Ovary (tissue), 3 donors: ENCODE data around the gene KRT31.

ENCODE experiments used
- EP300 ChIP-seq: sonication (generic); formaldehyde crosslinking; IDR thresholded peaks from one replicate; pipeline ENCODE4 v1.6.1; 2017; ENCODE audit warnings: antibody characterized with exemption
- TF ChIP-seq, protein P1 (sequence below), 3 donors: fragments of 450-650 bp in 2 of 3; fragments of 200-600 bp in 1 of 3; IDR thresholded peaks; one replicate each; pipeline versions ENCODE4 v1.5.1 to v1.8.0; 2016 to 2022; ENCODE audit warnings: antibody characterized with exemption in 3 of 3, mild to moderate bottlenecking in 1 of 3
- donor health status: DM: no; HTN: no; CAD: no.

DNA sequence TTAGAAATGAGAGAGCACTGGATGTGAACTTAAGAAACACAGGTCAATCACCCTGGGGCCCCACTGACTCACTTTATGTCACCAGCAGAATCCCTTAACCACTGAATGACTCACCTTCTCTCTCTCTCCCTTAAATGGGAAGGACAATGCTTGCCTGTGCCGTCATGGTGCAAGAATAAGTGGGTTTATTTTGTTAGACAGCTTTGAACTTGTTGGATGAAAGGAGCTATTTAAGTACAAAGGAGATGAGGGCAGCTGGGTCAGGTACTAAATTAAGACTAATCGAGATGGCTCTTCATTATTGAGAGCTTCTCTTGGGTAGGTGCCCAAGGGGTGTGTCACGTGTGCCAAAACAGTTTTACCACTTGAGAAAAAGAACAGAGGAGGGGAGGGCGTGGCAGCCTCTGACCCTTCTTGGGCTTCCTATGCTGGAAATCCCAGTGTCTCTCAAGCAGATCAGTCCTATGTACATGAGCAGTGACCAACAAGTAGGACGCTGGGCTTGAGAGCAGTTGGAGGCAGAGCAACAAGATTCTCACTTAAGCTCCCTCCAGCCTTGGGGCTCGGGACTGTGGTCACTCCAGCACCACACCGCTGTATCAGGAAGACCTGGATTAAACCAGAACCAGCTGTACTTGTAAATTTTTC lies 6.7 kb upstream of the KRT31 start:
- TF ChIP-seq, protein P1, sequence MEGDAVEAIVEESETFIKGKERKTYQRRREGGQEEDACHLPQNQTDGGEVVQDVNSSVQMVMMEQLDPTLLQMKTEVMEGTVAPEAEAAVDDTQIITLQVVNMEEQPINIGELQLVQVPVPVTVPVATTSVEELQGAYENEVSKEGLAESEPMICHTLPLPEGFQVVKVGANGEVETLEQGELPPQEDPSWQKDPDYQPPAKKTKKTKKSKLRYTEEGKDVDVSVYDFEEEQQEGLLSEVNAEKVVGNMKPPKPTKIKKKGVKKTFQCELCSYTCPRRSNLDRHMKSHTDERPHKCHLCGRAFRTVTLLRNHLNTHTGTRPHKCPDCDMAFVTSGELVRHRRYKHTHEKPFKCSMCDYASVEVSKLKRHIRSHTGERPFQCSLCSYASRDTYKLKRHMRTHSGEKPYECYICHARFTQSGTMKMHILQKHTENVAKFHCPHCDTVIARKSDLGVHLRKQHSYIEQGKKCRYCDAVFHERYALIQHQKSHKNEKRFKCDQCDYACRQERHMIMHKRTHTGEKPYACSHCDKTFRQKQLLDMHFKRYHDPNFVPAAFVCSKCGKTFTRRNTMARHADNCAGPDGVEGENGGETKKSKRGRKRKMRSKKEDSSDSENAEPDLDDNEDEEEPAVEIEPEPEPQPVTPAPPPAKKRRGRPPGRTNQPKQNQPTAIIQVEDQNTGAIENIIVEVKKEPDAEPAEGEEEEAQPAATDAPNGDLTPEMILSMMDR (IDR thresholded peaks at IDR 0.05), result no peak
- no peak for TF ChIP-seq EP300
